ENCODE results near the gene CNTNAP2.

DNA sequence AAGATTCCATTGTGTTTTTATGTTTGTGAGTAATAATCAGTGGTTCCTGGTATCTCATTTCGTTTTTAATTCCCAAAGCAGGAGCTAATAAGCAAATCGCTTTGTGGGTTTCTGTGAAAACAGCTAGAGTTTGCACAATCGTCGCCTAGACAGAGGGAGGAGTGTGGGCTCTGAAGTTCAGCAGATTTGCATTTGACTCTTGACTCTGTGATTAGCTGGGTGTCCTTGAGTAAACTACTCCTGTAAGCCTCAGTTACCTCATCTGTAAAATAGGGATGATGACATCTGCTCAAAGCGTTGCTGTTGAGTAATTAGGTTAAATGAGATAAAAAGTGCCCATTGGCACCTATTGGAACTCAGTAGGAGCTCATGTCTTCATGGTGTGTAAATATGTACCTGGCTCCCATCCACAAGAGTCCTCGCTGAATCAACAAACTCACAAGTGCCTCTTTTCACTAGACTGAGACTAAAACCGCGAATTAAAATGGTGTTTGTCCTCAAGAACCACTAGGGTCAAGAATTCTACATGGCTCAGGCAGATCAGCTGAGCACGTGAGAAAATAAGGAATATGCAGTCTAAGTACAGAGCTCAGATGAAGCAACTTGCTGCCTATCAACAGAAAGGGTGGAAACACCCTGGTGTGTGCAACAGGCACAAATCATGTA lies 2088.2 kb downstream of the CNTNAP2 start:
- TF ChIP-seq, protein P1, sequence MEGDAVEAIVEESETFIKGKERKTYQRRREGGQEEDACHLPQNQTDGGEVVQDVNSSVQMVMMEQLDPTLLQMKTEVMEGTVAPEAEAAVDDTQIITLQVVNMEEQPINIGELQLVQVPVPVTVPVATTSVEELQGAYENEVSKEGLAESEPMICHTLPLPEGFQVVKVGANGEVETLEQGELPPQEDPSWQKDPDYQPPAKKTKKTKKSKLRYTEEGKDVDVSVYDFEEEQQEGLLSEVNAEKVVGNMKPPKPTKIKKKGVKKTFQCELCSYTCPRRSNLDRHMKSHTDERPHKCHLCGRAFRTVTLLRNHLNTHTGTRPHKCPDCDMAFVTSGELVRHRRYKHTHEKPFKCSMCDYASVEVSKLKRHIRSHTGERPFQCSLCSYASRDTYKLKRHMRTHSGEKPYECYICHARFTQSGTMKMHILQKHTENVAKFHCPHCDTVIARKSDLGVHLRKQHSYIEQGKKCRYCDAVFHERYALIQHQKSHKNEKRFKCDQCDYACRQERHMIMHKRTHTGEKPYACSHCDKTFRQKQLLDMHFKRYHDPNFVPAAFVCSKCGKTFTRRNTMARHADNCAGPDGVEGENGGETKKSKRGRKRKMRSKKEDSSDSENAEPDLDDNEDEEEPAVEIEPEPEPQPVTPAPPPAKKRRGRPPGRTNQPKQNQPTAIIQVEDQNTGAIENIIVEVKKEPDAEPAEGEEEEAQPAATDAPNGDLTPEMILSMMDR (IDR thresholded peaks at IDR 0.05) = no peak
- TF ChIP-seq POLR2A (IDR thresholded peaks at IDR 0.05) = no peak

All from heart left ventricle (tissue), 13 donors.